ENCODE measurements around the gene ARL4D. TPM values are rescaled to one million over a fixed set of nuclear protein-coding genes. Genes with fewer than 3 reads are reported as not detected.

The ARL4D gene
- total RNA-seq, 2 donors from 2014 or later, result 3.5 to 21.0 TPM

DNA sequence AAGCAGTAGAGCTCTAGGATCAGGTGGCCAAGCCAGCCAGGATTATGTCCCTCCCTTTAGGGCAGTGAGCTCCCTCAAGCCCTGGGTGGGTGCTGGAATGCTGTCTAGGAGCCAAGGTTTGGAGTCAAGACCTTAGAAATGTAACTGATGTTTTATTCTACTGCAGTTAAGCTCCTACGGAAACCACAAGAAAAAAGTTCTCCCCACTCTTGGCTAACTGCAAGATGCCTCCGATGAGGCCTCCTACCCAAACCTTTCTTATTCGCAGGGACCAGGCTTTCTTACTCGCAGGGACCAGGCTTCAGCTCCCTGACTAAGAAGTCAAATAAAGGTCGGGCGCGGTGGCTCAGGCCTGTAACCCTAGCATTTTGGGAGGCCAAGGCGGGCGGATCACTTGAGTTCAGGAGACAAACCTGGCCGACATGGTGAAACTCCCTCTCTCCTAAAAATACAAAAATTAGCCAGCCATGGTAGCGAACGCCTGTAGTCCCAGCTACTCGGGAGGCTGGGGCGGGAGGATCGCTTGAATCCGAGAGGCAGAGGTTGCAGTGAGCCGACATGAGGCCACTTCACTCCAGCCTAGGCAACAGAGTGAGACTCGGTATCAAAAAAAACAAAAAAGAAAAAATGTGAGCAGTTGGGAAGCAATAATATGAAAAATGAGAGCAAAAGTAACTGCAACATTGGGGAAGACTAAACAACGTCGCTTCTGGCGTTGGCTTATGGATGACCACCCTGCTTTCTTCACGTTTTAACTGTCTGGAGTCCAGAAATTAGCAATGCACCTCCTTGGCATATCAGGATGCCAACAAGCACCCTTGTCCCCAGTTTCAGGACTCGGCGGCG is 31.7 kb upstream of the ARL4D start:
- H3K36me3 ChIP-seq, result no peaks in the 10 kb centered on the region
- H3K9me3 ChIP-seq, result no peaks in the 10 kb centered on the region
- ATAC-seq (ENCODE audit: insufficient number of reproducible peaks, low FRiP score, low read depth), result no peak
- H3K4me1 ChIP-seq (ENCODE audit: control insufficient read depth in 1 of 2, low read depth in 2 of 2), result peaks cover 17 to 24% of the 10 kb centered on the region in 2 donors
- TF ChIP-seq CTCF (IDR thresholded peaks at IDR 0.05), result no peak
- H3K27me3 ChIP-seq (replicated peaks; ENCODE audit: insufficient read depth), result no peaks in the 10 kb centered on the region
- DNase-seq (ENCODE audit: low spot score), result no peak
- peak overlapping the region; percentile 83 for H3K4me3 ChIP-seq
- H3K27ac ChIP-seq, result peak overlapping the region; percentile 98 to 100

- Histone ChIP-seq H3K36me3 (no peaks in the 10 kb centered on the region), H3K27me3 (replicated peaks; ENCODE audit: insufficient read depth) (no peaks in the 10 kb centered on the region), H3K4me3 (peak overlapping the region; percentile 83), H3K9me3 (no peaks in the 10 kb centered on the region), H3K4me1 (ENCODE audit: control insufficient read depth in 1 of 2, low read depth in 2 of 2) (peaks cover 14 to 22% of the 10 kb centered on the region in 2 donors), H3K27ac (peak overlapping the region; percentile 98 to 100)
- no peak for DNase-seq (ENCODE audit: low spot score)
- ATAC-seq (ENCODE audit: insufficient number of reproducible peaks, low FRiP score, low read depth), result peak; percentile 61
- TF ChIP-seq CTCF (IDR thresholded peaks at IDR 0.05), result no peak
Measured at GRCh38 chr17:43367737-43368242, 31.0 kb upstream of the ARL4D start.

DNA sequence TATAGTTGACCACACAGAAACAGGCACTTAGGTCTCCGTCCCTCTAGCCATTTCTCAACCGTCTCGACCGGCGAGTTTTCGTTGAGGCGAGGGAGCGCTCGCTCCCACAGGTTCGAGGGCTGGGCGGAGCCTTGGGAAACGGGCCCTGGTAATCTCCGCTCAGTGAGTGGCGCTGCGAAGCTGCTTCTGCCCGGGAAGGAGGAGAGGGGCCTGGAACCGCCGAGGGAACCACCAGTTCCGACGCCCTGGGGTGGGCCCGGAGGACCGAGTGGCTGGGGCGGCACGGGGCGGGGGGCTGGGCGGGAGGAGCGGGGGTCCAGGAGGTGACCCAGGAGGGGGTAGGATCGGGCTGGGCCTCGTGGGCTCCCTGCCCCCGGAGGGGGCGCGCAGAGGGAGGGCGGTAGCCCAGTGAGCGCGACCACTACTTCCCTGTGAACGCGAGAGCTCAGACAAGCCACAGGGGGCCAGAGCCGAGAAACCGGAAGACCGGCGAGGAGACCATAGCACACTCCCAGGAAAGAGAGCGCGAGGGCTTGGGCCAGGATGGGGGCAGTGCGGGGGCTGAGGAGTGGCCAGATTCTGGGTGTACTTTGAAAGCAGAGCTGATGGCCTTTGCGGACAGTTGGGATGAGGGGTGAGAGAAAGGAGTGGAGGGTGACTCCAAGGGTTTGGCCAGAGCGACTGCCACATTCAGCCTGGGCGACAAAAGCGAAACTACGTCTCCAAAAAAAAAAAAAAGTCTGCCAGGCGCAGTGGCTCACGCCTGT is 29.9 kb upstream of the ARL4D start:
- peak; percentile 38 for DNase-seq (ENCODE audit: low spot score)
- Histone ChIP-seq H3K27me3 (replicated peaks; ENCODE audit: insufficient read depth) (no peaks in the 10 kb centered on the region), H3K27ac (peak overlapping the region; percentile 98 to 100), H3K36me3 (no peaks in the 10 kb centered on the region), H3K4me3 (peak overlapping the region; percentile 83), H3K9me3 (no peaks in the 10 kb centered on the region), H3K4me1 (ENCODE audit: control insufficient read depth in 1 of 2, low read depth in 2 of 2) (peaks cover 14 to 22% of the 10 kb centered on the region in 2 donors)
- peak; percentile 53 for ATAC-seq (ENCODE audit: insufficient number of reproducible peaks, low FRiP score, low read depth)
- no peak for TF ChIP-seq CTCF (IDR thresholded peaks at IDR 0.05)

GRCh38 chr17:43369986-43370385 is 28.8 kb upstream of the ARL4D start:
- Histone ChIP-seq H3K27me3 (replicated peaks; ENCODE audit: insufficient read depth) (no peaks in the 10 kb centered on the region), H3K4me1 (ENCODE audit: control insufficient read depth in 1 of 2, low read depth in 2 of 2) (peaks cover 14 to 22% of the 10 kb centered on the region in 2 donors), H3K9me3 (no peaks in the 10 kb centered on the region), H3K27ac (peak overlapping the region; percentile 98 to 100), H3K4me3 (peak overlapping the region; percentile 83), H3K36me3 (no peaks in the 10 kb centered on the region)
- DNase-seq (ENCODE audit: low spot score) (no peak), ATAC-seq (ENCODE audit: insufficient number of reproducible peaks, low FRiP score, low read depth) (no peak)
- no peak for TF ChIP-seq CTCF (IDR thresholded peaks at IDR 0.05)
